Measurements from ENCODE around the gene CCR7. TPM values are rescaled to one million over a fixed set of nuclear protein-coding genes. Genes with fewer than 3 reads are reported as not detected.

The CCR7 gene
- total and polyA plus RNA-seq, 2 donors (not counting 1 experiment from before 2014, with no cell fraction given), result 116 to 481 TPM

DNA sequence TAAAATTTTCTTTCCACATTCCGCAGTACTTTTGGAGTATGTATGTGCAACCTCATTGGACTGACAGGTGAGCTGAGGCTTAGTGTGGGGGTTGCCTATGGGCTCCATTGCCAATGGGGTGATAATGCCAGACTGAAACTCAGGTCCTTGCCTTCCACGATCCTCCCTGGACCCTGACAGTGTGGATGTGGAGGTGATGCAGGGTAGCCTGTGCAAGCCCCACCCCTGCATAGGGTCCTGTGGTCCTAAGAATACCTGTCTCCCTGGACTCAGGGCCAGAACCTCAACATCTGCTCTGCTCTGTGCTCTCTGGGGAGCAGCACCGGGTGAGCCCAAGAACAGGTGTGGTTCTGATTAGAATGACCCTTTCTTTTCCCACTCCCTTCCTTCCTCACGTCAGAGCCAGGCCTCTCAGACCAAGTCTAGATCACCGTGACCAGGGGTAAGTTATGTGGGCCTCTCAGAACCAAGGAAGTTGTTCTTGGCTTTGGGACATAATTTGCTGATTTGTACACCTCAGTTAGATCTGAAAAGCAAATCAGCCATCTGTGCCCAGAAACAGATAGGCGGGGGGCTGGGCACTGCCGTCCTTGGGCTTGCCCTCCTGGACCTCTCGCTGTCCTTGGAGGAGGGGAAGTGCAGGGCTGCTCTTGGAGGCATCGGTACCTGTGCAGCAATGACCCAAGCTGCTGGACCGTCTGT lies 55.5 kb downstream of the CCR7 start:
- H3K4me2 ChIP-seq (replicated peaks; ENCODE audit: low read depth, low read length, poor library complexity, severe bottlenecking), result no peak overlapping the region
- no peaks in the 10 kb centered on the region for H3K79me2 ChIP-seq (ENCODE audit: control insufficient read depth, insufficient read depth, low read length)
- no peak for ATAC-seq (ENCODE audit: low read depth)
- ChIA-PET CTCF (no interaction called here), POLR2A (no interaction called here)
- H3K27me3 ChIP-seq (replicated peaks in 1 of 4; ENCODE audit: control extremely low read depth in 1 of 4, control insufficient read depth in 3 of 4, insufficient read depth in 4 of 4, low read length in 3 of 4), result no peaks in the 10 kb centered on the region
- no peak overlapping the region for H3K4me3 ChIP-seq (ENCODE audit: control extremely low read depth in 1 of 5, extremely low read depth in 1 of 5, insufficient read depth in 1 of 5, low read depth in 2 of 5, low read length in 4 of 5)
- no peaks in the 10 kb centered on the region for H3K9me3 ChIP-seq (ENCODE audit: control extremely low read depth in 1 of 3, control insufficient read depth in 2 of 3, insufficient read depth in 1 of 3, low read length in 2 of 3)
- Mint-ChIP-seq H3K9me3 (ENCODE audit: insufficient read depth) (no peaks in the 10 kb centered on the region), H3K4me1 (peaks cover 20% of the 10 kb centered on the region), H3K4me3 (no peak overlapping the region), H3K27me3 (peaks cover 4% of the 10 kb centered on the region), H3K27ac (no peak overlapping the region)
- H4K20me1 ChIP-seq (ENCODE audit: control insufficient read depth, insufficient read depth, low read length, poor library complexity, severe bottlenecking), result no peaks in the 10 kb centered on the region
- intact Hi-C loops (cut with micrococcal nuclease), result no loop called here
- no peak overlapping the region for H3K27ac ChIP-seq (ENCODE audit: low read length in 2 of 2)
- H3K36me3 ChIP-seq (replicated peaks in 1 of 2; ENCODE audit: control extremely low read depth in 1 of 2, control insufficient read depth in 1 of 2, extremely low read depth in 1 of 2, insufficient read depth in 2 of 2, low read length in 1 of 2), result no peaks in the 10 kb centered on the region
- H3K9ac ChIP-seq (ENCODE audit: low read length), result no peak overlapping the region
- no peak for TF ChIP-seq EZH2 (IDR thresholded peaks at IDR 0.05; ENCODE audit: borderline replicate concordance, insufficient read depth, low read depth, low read length, poor library complexity, severe bottlenecking)
- TF ChIP-seq, protein P1, sequence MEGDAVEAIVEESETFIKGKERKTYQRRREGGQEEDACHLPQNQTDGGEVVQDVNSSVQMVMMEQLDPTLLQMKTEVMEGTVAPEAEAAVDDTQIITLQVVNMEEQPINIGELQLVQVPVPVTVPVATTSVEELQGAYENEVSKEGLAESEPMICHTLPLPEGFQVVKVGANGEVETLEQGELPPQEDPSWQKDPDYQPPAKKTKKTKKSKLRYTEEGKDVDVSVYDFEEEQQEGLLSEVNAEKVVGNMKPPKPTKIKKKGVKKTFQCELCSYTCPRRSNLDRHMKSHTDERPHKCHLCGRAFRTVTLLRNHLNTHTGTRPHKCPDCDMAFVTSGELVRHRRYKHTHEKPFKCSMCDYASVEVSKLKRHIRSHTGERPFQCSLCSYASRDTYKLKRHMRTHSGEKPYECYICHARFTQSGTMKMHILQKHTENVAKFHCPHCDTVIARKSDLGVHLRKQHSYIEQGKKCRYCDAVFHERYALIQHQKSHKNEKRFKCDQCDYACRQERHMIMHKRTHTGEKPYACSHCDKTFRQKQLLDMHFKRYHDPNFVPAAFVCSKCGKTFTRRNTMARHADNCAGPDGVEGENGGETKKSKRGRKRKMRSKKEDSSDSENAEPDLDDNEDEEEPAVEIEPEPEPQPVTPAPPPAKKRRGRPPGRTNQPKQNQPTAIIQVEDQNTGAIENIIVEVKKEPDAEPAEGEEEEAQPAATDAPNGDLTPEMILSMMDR (IDR thresholded peaks at IDR 0.05), result no peak
- 99% methylated on average over 6 of the region's 10 CpGs for WGBS (ENCODE audit: insufficient coverage)
- no peak for DNase-seq
- no peak overlapping the region for H2AFZ ChIP-seq (ENCODE audit: insufficient read depth, low read depth, low read length, poor library complexity, severe bottlenecking)
- peaks cover 3 to 6% of the 10 kb centered on the region in 2 donors for H3K4me1 ChIP-seq (ENCODE audit: control insufficient read depth in 2 of 2, insufficient read depth in 2 of 2, low read length in 2 of 2)

DNA sequence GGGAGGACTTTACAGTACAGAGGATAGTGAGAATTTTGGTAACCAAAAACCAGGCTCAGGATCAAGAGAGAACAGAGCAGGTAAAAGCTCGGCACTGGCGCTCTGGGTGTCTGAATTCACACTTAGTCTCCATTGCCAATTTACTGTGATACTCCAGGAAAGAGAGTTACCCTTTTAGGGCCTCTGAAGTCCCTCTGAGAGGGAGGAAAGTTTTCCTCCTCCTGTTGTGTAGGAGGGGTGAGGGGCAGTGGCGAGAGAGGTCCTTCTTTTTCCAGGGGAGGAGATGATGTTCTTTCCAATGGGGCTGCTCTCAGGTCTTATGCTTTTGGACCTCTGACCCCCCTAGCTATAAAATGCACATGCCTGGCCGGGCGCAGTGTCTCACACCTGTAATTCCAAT lies 58.5 kb downstream of the CCR7 start:
- Mint-ChIP-seq H3K4me1 (peaks cover 9% of the 10 kb centered on the region), H3K27ac (no peak overlapping the region), H3K9me3 (ENCODE audit: insufficient read depth) (no peaks in the 10 kb centered on the region), H3K27me3 (peaks cover 4% of the 10 kb centered on the region), H3K4me3 (no peak overlapping the region)
- H3K9ac ChIP-seq (ENCODE audit: low read length), result no peak overlapping the region
- no peak overlapping the region for H3K4me2 ChIP-seq (replicated peaks; ENCODE audit: low read depth, low read length, poor library complexity, severe bottlenecking)
- DNase-seq, result no peak
- TF ChIP-seq, protein P1 (IDR thresholded peaks at IDR 0.05), result no peak
- no peak for TF ChIP-seq EZH2 (IDR thresholded peaks at IDR 0.05; ENCODE audit: borderline replicate concordance, insufficient read depth, low read depth, low read length, poor library complexity, severe bottlenecking)
- H3K9me3 ChIP-seq (ENCODE audit: control extremely low read depth in 1 of 3, control insufficient read depth in 2 of 3, insufficient read depth in 1 of 3, low read length in 2 of 3), result no peaks in the 10 kb centered on the region
- no peaks in the 10 kb centered on the region for H3K79me2 ChIP-seq (ENCODE audit: control insufficient read depth, insufficient read depth, low read length)
- no peaks in the 10 kb centered on the region for H3K4me1 ChIP-seq (ENCODE audit: control insufficient read depth in 2 of 2, insufficient read depth in 2 of 2, low read length in 2 of 2)
- H4K20me1 ChIP-seq (ENCODE audit: control insufficient read depth, insufficient read depth, low read length, poor library complexity, severe bottlenecking), result no peaks in the 10 kb centered on the region
- no peak overlapping the region for H2AFZ ChIP-seq (ENCODE audit: insufficient read depth, low read depth, low read length, poor library complexity, severe bottlenecking)
- no peak overlapping the region for H3K4me3 ChIP-seq (ENCODE audit: control extremely low read depth in 1 of 5, extremely low read depth in 1 of 5, insufficient read depth in 1 of 5, low read depth in 2 of 5, low read length in 4 of 5)
- ChIA-PET POLR2A (interaction anchor here (0.9 kb wide), 1 partner anchor 19 kb away, joined by 3 read pairs; no protein-coding TSS in a partner anchor), CTCF (interaction anchor here (1.2 kb wide), 1 partner anchor 26 kb away, joined by 5 read pairs; no protein-coding TSS in a partner anchor)
- H3K27me3 ChIP-seq (replicated peaks in 1 of 4; ENCODE audit: control extremely low read depth in 1 of 4, control insufficient read depth in 3 of 4, insufficient read depth in 4 of 4, low read length in 3 of 4), result no peaks in the 10 kb centered on the region
- H3K27ac ChIP-seq (ENCODE audit: low read length in 2 of 2), result no peak overlapping the region
- WGBS (ENCODE audit: insufficient coverage), result 75% methylated on average over 2 of the region's 5 CpGs
- ATAC-seq (ENCODE audit: low read depth), result no peak
- intact Hi-C loops (cut with micrococcal nuclease), result no loop called here
- no peaks in the 10 kb centered on the region for H3K36me3 ChIP-seq (replicated peaks in 1 of 2; ENCODE audit: control extremely low read depth in 1 of 2, control insufficient read depth in 1 of 2, extremely low read depth in 1 of 2, insufficient read depth in 2 of 2, low read length in 1 of 2)
